H9 (cell line): ENCODE data around the gene FAM227B. TPM values are rescaled to one million over a fixed set of nuclear protein-coding genes. Genes with fewer than 3 reads are reported as not detected.

Source experiments
- DNase-seq: peaks from one replicate; pipeline ENCODE4 v3.0.0-alpha.2; 2017
- H2AFZ ChIP-seq: one replicate; pipeline ENCODE4 v1.6.1; 2013; ENCODE audit warnings: mild to moderate bottlenecking, low read length, control low read depth, moderate library complexity
- H2AK5ac ChIP-seq: 2 replicates; pipeline ENCODE4 v1.6.1; 2013; ENCODE audit warnings: low read length, control low read depth, mixed read lengths; ENCODE audit not compliant: insufficient read length
- H2BK120ac ChIP-seq: one replicate; pipeline ENCODE4 v1.6.1; 2013; ENCODE audit warnings: low read depth, mild to moderate bottlenecking, low read length, control low read depth, inconsistent platforms; ENCODE audit not compliant: poor library complexity, severe bottlenecking
- H2BK12ac ChIP-seq: 2 replicates; pipeline ENCODE4 v1.6.1; 2013; ENCODE audit warnings: low read length, control low read depth, mixed read lengths, low read depth; ENCODE audit not compliant: insufficient read length
- H2BK15ac ChIP-seq: 2 replicates; pipeline ENCODE4 v1.6.1; 2013; ENCODE audit warnings: low read depth, low read length, control low read depth
- H2BK20ac ChIP-seq: one replicate; pipeline ENCODE4 v1.6.1; 2013; ENCODE audit warnings: low read depth, mild to moderate bottlenecking, low read length, control low read depth, inconsistent platforms; ENCODE audit not compliant: poor library complexity, severe bottlenecking
- H2BK5ac ChIP-seq: 2 replicates; pipeline ENCODE4 v1.6.1; 2013; ENCODE audit warnings: low read length, control low read depth, mixed read lengths; ENCODE audit not compliant: insufficient read length
- H3K14ac ChIP-seq: 2 replicates; pipeline ENCODE4 v1.6.1; 2013; ENCODE audit warnings: low read length, control low read depth; ENCODE audit not compliant: insufficient read depth
- H3K18ac ChIP-seq: 2 replicates; pipeline ENCODE4 v1.6.1; 2013; ENCODE audit warnings: low read depth, mild to moderate bottlenecking, mixed read lengths, low read length, control low read depth; ENCODE audit not compliant: insufficient read length
- H3K23ac ChIP-seq: 2 replicates; pipeline ENCODE4 v1.6.1; 2013; ENCODE audit warnings: low read length, control low read depth, mixed read lengths, low read depth; ENCODE audit not compliant: insufficient read length
- H3K23me2 ChIP-seq: 2 replicates; pipeline ENCODE4 v1.6.1; 2013; ENCODE audit warnings: low read depth, mild to moderate bottlenecking, mixed read lengths, low read length, control low read depth; ENCODE audit not compliant: insufficient read length, poor library complexity, severe bottlenecking
- H3K27ac ChIP-seq: 2 replicates; pipeline ENCODE4 v1.5.1; 2013; ENCODE audit warnings: low read length, control low read depth, mixed read lengths, low read depth; ENCODE audit not compliant: insufficient read length
- H3K27me3 ChIP-seq: 2 replicates; pipeline ENCODE4 v1.6.1; 2013; ENCODE audit warnings: low read length, control low read depth, inconsistent platforms; ENCODE audit not compliant: insufficient read depth
- H3K4ac ChIP-seq: 2 replicates; pipeline ENCODE4 v1.6.1; 2013; ENCODE audit warnings: low read depth, mild to moderate bottlenecking, control low read depth, inconsistent platforms, low read length, moderate library complexity
- H3K4me1 ChIP-seq: 2 replicates; pipeline ENCODE4 v1.6.1; 2013; ENCODE audit warnings: low read length, control low read depth, inconsistent platforms; ENCODE audit not compliant: insufficient read depth
- H3K4me2 ChIP-seq: 2 replicates; pipeline ENCODE4 v1.6.1; 2013; ENCODE audit warnings: low read length, control low read depth, mixed read lengths; ENCODE audit not compliant: insufficient read length, insufficient read depth
- H3K56ac ChIP-seq: 2 replicates; pipeline ENCODE4 v1.6.1; 2013; ENCODE audit warnings: low read depth, mild to moderate bottlenecking, mixed read lengths, low read length, control low read depth; ENCODE audit not compliant: insufficient read length
- H3K79me1 ChIP-seq: 2 replicates; pipeline ENCODE4 v1.6.1; 2013; ENCODE audit warnings: low read depth, mild to moderate bottlenecking, moderate library complexity, low read length, control low read depth, inconsistent platforms; ENCODE audit not compliant: insufficient read depth, poor library complexity, severe bottlenecking
- H3K79me2 ChIP-seq: 2 replicates; pipeline ENCODE4 v1.6.1; 2013; ENCODE audit warnings: low read length, control low read depth, inconsistent platforms; ENCODE audit not compliant: insufficient read depth
- H3K9ac ChIP-seq: 2 replicates; pipeline ENCODE4 v1.6.1; 2013; ENCODE audit warnings: low read length, control low read depth, mixed read lengths; ENCODE audit not compliant: insufficient read length; ENCODE audit errors: extremely low read depth
- H3K9me3 ChIP-seq: one replicate; pipeline ENCODE4 v1.6.1; 2013; ENCODE audit warnings: low read depth, low read length, inconsistent platforms; ENCODE audit not compliant: control insufficient read depth
- H3T11ph ChIP-seq: one replicate; pipeline ENCODE4 v1.6.1; 2013; ENCODE audit warnings: mild to moderate bottlenecking, low read length, control low read depth, inconsistent platforms
- H4K20me1 ChIP-seq: one replicate; pipeline ENCODE4 v1.6.1; 2013; ENCODE audit not compliant: control insufficient read depth, insufficient read length, insufficient read depth
- H4K5ac ChIP-seq: 2 replicates; pipeline ENCODE4 v1.6.1; 2013; ENCODE audit warnings: low read depth, mild to moderate bottlenecking, mixed read lengths, low read length, control low read depth; ENCODE audit not compliant: insufficient read length
- H4K8ac ChIP-seq: replicated peaks from 2 replicates; pipeline ENCODE4 v1.6.1; 2013; ENCODE audit warnings: low read length, control low read depth, mixed read lengths, low read depth; ENCODE audit not compliant: insufficient read length
- H4K91ac ChIP-seq: 2 replicates; pipeline ENCODE4 v1.6.1; 2013; ENCODE audit warnings: low read depth, mild to moderate bottlenecking, moderate library complexity, mixed read lengths, low read length, control low read depth; ENCODE audit not compliant: insufficient read length
- H3K27ac Mint-ChIP-seq, 3 experiments: 2 replicates in 2 of 3; 3 replicates in 1 of 3; pipeline ENCODE4 v1.8.0; 2020 to 2021; ENCODE audit warnings: mixed read lengths in 3 of 3, mild to moderate bottlenecking in 1 of 3, moderate library complexity in 1 of 3
- H3K27me3 Mint-ChIP-seq: 2 replicates; pipeline ENCODE4 v1.8.0; 2021; ENCODE audit warnings: low read depth, mild to moderate bottlenecking, moderate library complexity, mixed read lengths
- H3K36me3 Mint-ChIP-seq, 3 experiments: 2 replicates in 2 of 3; 3 replicates in 1 of 3; pipeline ENCODE4 v1.8.0; 2020 to 2021; ENCODE audit warnings: low read depth in 3 of 3, mixed read lengths in 3 of 3; ENCODE audit not compliant: insufficient read depth in 1 of 3
- H3K4me1 Mint-ChIP-seq, 2 experiments: 2 replicates each; pipeline ENCODE4 v1.8.0; 2020; ENCODE audit warnings: mixed read lengths in 2 of 2
- H3K4me3 Mint-ChIP-seq, 2 experiments: 2 replicates in 1 of 2; 3 replicates in 1 of 2; pipeline ENCODE4 v1.8.0; 2020 to 2021; ENCODE audit warnings: mild to moderate bottlenecking in 2 of 2, mixed read lengths in 2 of 2, moderate library complexity in 1 of 2
- H3K9me3 Mint-ChIP-seq, 2 experiments: 2 replicates in 1 of 2; 3 replicates in 1 of 2; pipeline ENCODE4 v1.8.0; 2020; ENCODE audit warnings: mild to moderate bottlenecking in 2 of 2, mixed read lengths in 2 of 2, moderate library complexity in 1 of 2
- CTCF ChIP-seq: fragments of 200-600 bp; sonication (generic); conservative IDR thresholded peaks from 3 replicates; pipeline ENCODE4 v1.8.0; 2021; ENCODE audit warnings: antibody characterized with exemption, mild to moderate bottlenecking
- WGBS: extraction: QIAGEN DNeasy Blood & Tissue Kit; methylation state at CpG from one replicate; pipeline ENCODE4 v1.1.7; 2013; ENCODE audit warnings: missing lambda C conversion rate, low lambda C conversion rate, mixed read lengths; ENCODE audit not compliant: insufficient read length; ENCODE audit errors: extremely low coverage; 5-methylcytosine and 5-hydroxymethylcytosine counted together
- total RNA-seq: library from RNA; stranded (reverse); gene quantifications from 2 replicates; pipeline ENCODE4 v1.2.1, GENCODE V29; 2021

Gene FAM227B
- total RNA-seq, 1 experiment from 2014 or later = 5.5 TPM

DNA sequence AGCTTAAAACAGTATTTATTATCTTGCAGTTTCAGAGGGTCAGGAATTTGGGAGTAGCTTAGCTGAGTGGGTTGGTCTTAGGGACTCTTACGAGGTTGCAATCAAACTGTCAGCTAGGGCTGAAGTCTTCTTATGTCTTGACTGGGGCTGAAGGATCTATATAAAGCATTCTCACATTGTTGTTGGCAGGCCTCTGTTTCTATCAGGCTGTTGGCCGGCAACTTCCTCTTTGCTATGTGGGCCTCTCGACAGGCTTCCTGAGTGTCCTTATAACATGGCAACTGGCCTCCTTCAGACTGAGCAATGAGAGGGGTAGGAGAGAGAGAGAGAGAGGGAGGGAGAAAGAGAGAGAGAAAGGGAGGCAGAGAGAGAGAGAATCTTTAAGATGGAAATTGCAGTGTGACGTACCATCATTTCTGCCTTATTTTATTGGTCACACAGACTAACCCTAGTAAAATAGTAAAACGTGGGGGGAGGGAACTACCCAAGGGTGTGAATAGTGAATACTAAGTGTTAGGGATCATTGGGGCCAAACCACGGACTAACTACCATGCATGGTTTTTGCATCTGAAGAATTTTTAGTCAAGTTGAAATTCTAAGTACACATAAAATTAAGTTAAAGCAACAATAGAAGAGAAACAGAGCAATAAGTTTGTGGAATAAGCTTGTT, 181.5 kb downstream of the FAM227B start:
- Histone ChIP-seq H4K20me1 (no peaks in the 10 kb centered on the region), H2BK120ac (no peak overlapping the region), H4K8ac (no peak overlapping the region), H3K27ac (no peak overlapping the region), H3K27me3 (no peaks in the 10 kb centered on the region), H2AK5ac (no peak overlapping the region), H3K79me2 (no peaks in the 10 kb centered on the region), H3K9ac (no peak overlapping the region), H2BK15ac (no peak overlapping the region), H3K23me2 (no peaks in the 10 kb centered on the region), H4K91ac (no peak overlapping the region), H2BK20ac (no peak overlapping the region), H2BK12ac (no peak overlapping the region), H3K4ac (no peak overlapping the region), H3K4me1 (no peaks in the 10 kb centered on the region; the same call in 1 of the 2 replicates), H3K14ac (no peak overlapping the region), H3K56ac (no peak overlapping the region), H3K18ac (no peak overlapping the region), H3K9me3 (no peaks in the 10 kb centered on the region), H4K5ac (no peak overlapping the region), H3K4me2 (no peak overlapping the region), H3T11ph (no peak overlapping the region), H3K23ac (no peak overlapping the region), H3K79me1 (no peaks in the 10 kb centered on the region), H2BK5ac (no peak overlapping the region), H2AFZ (peak overlapping the region; percentile 51)
- WGBS = no CpG with 5 or more reads among the region's 6 CpGs
- Mint-ChIP-seq H3K27ac (peak overlapping the region in 1 of 3 experiments; percentile 42; a peak in 2 of 7 replicates), H3K4me1 (peaks cover 11 to 13% of the 10 kb centered on the region in 2 experiments), H3K9me3 (no peaks in the 10 kb centered on the region), H3K27me3 (no peaks in the 10 kb centered on the region), H3K36me3 (no peaks in the 10 kb centered on the region), H3K4me3 (no peak overlapping the region)
- DNase-seq = no peak
- no peak for TF ChIP-seq CTCF
